ENCODE results near the gene HES2. TPM values are rescaled to one million over a fixed set of nuclear protein-coding genes. Genes with fewer than 3 reads are reported as not detected.
"Not testable (repeated sequence)": the region's sequence is repeated elsewhere in the genome, so short reads cannot be mapped to it uniquely, and the experiment has no call there.

Gene HES2
- total and polyA plus RNA-seq, 2 donors (not counting 1 experiment from before 2014, with no cell fraction given), result 0.50 TPM; not detected in 1

DNA sequence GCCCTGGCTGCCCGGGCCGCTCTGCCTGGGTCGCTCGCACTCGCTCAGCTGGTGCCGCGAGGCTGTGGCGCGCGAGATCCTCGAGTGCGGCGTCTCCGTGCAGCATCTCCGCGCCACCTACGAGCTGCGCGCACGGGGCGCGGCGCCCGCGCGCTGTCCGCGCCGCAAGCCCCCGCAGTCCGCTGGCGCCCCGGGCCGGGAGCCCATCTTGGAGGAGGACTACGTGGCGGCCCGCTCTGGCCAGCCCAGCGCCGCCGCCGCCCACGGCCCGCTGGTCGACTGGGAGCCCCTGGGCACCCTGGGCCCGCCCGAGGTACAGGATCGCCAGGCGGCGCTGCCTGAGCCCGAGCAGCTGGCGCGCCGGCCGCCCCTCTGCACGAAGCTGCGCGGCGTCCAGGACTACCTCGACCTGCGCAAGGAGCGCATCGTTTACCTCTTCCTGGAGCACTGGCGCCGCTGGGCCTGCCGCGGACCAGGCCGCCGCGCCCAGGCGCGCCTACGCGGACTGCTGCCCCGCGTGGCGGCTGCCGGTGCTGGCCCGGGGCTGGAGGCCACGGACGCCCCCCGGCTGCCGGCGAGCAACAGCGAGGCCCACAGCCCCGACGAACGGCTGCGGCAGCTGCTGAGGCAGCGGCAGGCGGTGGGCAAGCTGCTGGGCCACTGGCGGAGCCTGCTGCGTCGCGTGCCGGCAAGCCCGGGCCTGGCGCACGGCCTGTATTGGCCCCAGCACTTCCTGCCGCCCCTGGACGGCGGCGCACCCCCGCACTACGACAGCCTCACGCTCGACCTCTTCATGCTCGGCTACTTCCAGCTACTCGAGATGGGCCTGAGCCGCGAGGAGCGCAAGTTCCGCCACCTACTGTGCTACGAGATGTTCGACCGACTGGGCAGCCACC lies 35.4 kb upstream of the HES2 start:
- Histone ChIP-seq H3K79me2 (ENCODE audit: control insufficient read depth, insufficient read depth, low read length) (no peaks in the 10 kb centered on the region), H3K27me3 (ENCODE audit: control insufficient read depth, insufficient read depth, low read length) (peaks cover 28% of the 10 kb centered on the region), H3K4me2 (ENCODE audit: extremely low read depth, insufficient read depth, low read length) (no peak overlapping the region), H3K36me3 (ENCODE audit: control insufficient read depth, insufficient read depth, low read length) (no peaks in the 10 kb centered on the region), H2AFZ (ENCODE audit: low read length) (no peak overlapping the region), H3K4me1 (ENCODE audit: control insufficient read depth, extremely low read depth, insufficient read depth, low read length) (no peaks in the 10 kb centered on the region), H3K9me3 (ENCODE audit: control insufficient read depth, insufficient read depth, low read depth, low read length) (no peaks in the 10 kb centered on the region), H4K20me1 (ENCODE audit: control insufficient read depth, extremely low read depth, insufficient read depth, low read length) (no peaks in the 10 kb centered on the region), H3K27ac (ENCODE audit: insufficient read depth, low read length) (no peak overlapping the region), H3K4me3 (replicated peaks in 1 of 4; ENCODE audit: control extremely low read depth in 1 of 4, insufficient read depth in 1 of 4, low read depth in 3 of 4, low read length in 4 of 4) (no peak overlapping the region), H3K9ac (ENCODE audit: insufficient read depth, low read length) (no peak overlapping the region)
- TF ChIP-seq, protein P1, sequence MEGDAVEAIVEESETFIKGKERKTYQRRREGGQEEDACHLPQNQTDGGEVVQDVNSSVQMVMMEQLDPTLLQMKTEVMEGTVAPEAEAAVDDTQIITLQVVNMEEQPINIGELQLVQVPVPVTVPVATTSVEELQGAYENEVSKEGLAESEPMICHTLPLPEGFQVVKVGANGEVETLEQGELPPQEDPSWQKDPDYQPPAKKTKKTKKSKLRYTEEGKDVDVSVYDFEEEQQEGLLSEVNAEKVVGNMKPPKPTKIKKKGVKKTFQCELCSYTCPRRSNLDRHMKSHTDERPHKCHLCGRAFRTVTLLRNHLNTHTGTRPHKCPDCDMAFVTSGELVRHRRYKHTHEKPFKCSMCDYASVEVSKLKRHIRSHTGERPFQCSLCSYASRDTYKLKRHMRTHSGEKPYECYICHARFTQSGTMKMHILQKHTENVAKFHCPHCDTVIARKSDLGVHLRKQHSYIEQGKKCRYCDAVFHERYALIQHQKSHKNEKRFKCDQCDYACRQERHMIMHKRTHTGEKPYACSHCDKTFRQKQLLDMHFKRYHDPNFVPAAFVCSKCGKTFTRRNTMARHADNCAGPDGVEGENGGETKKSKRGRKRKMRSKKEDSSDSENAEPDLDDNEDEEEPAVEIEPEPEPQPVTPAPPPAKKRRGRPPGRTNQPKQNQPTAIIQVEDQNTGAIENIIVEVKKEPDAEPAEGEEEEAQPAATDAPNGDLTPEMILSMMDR (conservative IDR thresholded peaks at IDR 0.05 in 1 of 2, IDR thresholded peaks at IDR 0.05 in 1 of 2; ENCODE audit: low read depth in 1 of 2, low read length in 2 of 2), result no peak
- TF ChIP-seq EZH2 (IDR thresholded peaks at IDR 0.05; ENCODE audit: low read length, missing control alignments), result peak; percentile 93
- DNase-seq (ENCODE audit: low read depth in 2 of 2), result peak in 1 of 2 donors; percentile 35

DNA sequence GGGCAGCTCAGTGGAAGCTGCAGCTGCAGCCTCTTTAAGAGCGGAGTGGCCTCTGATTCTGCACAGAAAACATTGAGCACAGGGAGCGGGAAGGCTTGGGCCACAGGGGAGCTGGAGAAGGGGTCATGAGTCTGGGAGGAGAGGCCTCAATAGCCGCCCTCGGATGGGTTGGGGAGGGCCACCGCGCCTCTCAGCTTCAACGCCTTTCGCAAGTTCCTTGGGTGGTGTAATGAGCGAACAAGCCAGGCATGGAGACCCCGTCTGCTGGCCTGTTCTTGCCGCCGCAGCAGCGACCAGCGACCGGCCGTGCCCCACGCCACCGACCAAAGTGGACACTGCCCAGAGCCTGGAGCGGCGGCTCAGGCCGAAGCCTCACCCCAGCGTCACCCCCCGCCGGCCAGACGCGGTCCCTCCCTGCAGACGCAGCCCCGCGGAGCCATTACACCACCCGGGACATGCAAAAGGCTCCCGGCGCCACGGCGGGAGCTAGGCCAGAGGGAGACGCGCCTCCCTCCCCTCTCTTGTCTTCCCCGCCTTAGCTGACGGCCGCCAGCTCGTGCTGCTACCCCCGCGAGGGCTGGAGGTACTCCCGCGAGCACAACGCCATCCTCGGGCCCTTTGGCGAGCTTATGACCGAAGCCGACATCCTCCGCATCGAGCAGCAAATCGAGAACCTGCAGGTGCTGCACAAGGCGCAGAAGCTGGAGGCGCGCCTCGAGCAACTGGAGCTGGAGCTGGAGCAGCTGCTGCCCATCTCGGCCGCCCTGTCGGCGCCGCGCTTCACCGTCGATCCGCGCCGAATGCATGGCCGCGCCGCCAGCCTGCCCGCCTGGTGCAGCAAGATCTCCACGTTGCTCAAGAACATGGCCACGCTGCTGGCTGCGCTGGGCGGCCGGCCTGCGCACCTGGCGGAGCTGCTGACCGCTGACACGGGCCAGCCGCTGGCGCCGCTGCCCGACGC lies 34.5 kb upstream of the HES2 start:
- peak; percentile 35 for TF ChIP-seq EZH2 (IDR thresholded peaks at IDR 0.05; ENCODE audit: low read length, missing control alignments)
- not testable (repeated sequence) for H3K36me3 ChIP-seq (ENCODE audit: control insufficient read depth, insufficient read depth, low read length); H3K4me3 ChIP-seq (replicated peaks in 1 of 4; ENCODE audit: control extremely low read depth in 1 of 4, insufficient read depth in 1 of 4, low read depth in 3 of 4, low read length in 4 of 4); H3K27ac ChIP-seq (ENCODE audit: insufficient read depth, low read length); H3K4me2 ChIP-seq (ENCODE audit: extremely low read depth, insufficient read depth, low read length); H3K9me3 ChIP-seq (ENCODE audit: control insufficient read depth, insufficient read depth, low read depth, low read length); H3K79me2 ChIP-seq (ENCODE audit: control insufficient read depth, insufficient read depth, low read length); H2AFZ ChIP-seq (ENCODE audit: low read length); H4K20me1 ChIP-seq (ENCODE audit: control insufficient read depth, extremely low read depth, insufficient read depth, low read length); H3K9ac ChIP-seq (ENCODE audit: insufficient read depth, low read length); H3K4me1 ChIP-seq (ENCODE audit: control insufficient read depth, extremely low read depth, insufficient read depth, low read length)
- H3K27me3 ChIP-seq (ENCODE audit: control insufficient read depth, insufficient read depth, low read length), result peaks cover 30% of the 10 kb centered on the region
- DNase-seq (ENCODE audit: low read depth in 2 of 2), result peak; percentile 23

DNA sequence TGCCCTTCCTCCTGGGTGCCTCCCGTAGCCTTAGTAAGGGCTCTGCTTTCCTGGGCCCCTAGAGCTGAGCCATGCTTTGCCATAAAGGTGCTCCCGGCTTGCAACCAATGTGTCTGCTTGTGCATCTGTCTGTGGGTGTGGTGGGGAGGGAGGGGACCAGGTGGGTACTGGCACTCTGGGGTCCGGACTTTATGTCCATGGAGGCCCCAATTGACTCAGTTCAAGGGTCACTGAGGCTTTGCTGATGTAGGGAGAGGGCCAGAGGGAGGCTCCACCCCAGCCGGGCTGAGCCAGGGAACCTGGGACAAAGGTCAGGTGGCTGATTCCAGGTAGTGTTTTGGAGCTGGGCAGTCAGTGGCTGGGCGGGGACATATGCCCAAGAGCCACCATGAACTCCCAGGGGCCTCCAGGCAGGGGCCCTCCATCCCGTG lies 31.2 kb upstream of the HES2 start:
- Histone ChIP-seq H3K27ac (ENCODE audit: insufficient read depth, low read length) (no peak overlapping the region), H3K27me3 (ENCODE audit: control insufficient read depth, insufficient read depth, low read length) (peaks cover 48% of the 10 kb centered on the region), H3K4me2 (ENCODE audit: extremely low read depth, insufficient read depth, low read length) (no peak overlapping the region), H3K79me2 (ENCODE audit: control insufficient read depth, insufficient read depth, low read length) (no peaks in the 10 kb centered on the region), H3K36me3 (ENCODE audit: control insufficient read depth, insufficient read depth, low read length) (no peaks in the 10 kb centered on the region), H3K4me1 (ENCODE audit: control insufficient read depth, extremely low read depth, insufficient read depth, low read length) (no peaks in the 10 kb centered on the region), H2AFZ (ENCODE audit: low read length) (no peak overlapping the region), H4K20me1 (ENCODE audit: control insufficient read depth, extremely low read depth, insufficient read depth, low read length) (no peaks in the 10 kb centered on the region), H3K4me3 (replicated peaks in 1 of 4; ENCODE audit: control extremely low read depth in 1 of 4, insufficient read depth in 1 of 4, low read depth in 3 of 4, low read length in 4 of 4) (no peak overlapping the region), H3K9ac (ENCODE audit: insufficient read depth, low read length) (no peak overlapping the region), H3K9me3 (ENCODE audit: control insufficient read depth, insufficient read depth, low read depth, low read length) (no peaks in the 10 kb centered on the region)
- no peak for DNase-seq (ENCODE audit: low read depth in 2 of 2)
- TF ChIP-seq, protein P1 (conservative IDR thresholded peaks at IDR 0.05 in 1 of 2, IDR thresholded peaks at IDR 0.05 in 1 of 2; ENCODE audit: low read depth in 1 of 2, low read length in 2 of 2), result no peak
- TF ChIP-seq EZH2 (IDR thresholded peaks at IDR 0.05; ENCODE audit: low read length, missing control alignments), result no peak

DNA sequence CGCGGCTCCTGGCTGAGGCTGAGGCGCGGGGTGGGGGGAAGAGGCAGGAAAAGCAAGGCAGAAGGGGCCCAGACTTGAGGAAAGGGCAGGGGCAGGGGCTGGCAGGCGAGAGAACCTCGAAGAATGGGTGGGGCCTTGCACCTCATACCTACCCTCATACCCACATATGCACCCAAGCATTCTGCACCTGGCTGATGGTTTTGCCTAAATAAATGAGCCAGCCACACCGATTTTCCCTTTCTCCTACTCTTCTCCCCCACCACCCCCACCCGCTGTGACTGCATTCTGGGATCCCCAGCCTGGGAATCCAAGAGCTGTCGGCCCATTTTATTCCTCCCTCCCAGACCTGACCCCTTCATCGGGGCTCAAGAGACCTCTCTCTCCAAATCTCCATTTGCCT lies 30.8 kb upstream of the HES2 start:
- H3K9ac ChIP-seq (ENCODE audit: insufficient read depth, low read length); H3K4me3 ChIP-seq (replicated peaks in 1 of 4; ENCODE audit: control extremely low read depth in 1 of 4, insufficient read depth in 1 of 4, low read depth in 3 of 4, low read length in 4 of 4); DNase-seq (ENCODE audit: low read depth in 2 of 2); H3K79me2 ChIP-seq (ENCODE audit: control insufficient read depth, insufficient read depth, low read length); H3K4me1 ChIP-seq (ENCODE audit: control insufficient read depth, extremely low read depth, insufficient read depth, low read length); H3K36me3 ChIP-seq (ENCODE audit: control insufficient read depth, insufficient read depth, low read length); H3K4me2 ChIP-seq (ENCODE audit: extremely low read depth, insufficient read depth, low read length); H4K20me1 ChIP-seq (ENCODE audit: control insufficient read depth, extremely low read depth, insufficient read depth, low read length); H3K9me3 ChIP-seq (ENCODE audit: control insufficient read depth, insufficient read depth, low read depth, low read length); H2AFZ ChIP-seq (ENCODE audit: low read length); H3K27ac ChIP-seq (ENCODE audit: insufficient read depth, low read length): not testable (repeated sequence)
- peaks cover 45% of the 10 kb centered on the region for H3K27me3 ChIP-seq (ENCODE audit: control insufficient read depth, insufficient read depth, low read length)

Measured in fibroblast of lung (primary cell).